Neuronal stem cell (in vitro differentiated cells): ENCODE results near the gene TRIP13.

Source experiments
- DNase-seq: peaks from one replicate; pipeline ENCODE4 v3.0.0-alpha.2; 2013; ENCODE audit warnings: low spot score
- H2AFZ ChIP-seq: one replicate; pipeline ENCODE4 v1.6.1; 2013; ENCODE audit warnings: mild to moderate bottlenecking, low read length, inconsistent platforms
- H2AK5ac ChIP-seq: 2 replicates; pipeline ENCODE4 v1.6.1; 2013; ENCODE audit warnings: low read depth, mild to moderate bottlenecking, inconsistent platforms, low read length, moderate library complexity, mixed read lengths
- H2BK120ac ChIP-seq: 2 replicates; pipeline ENCODE4 v1.6.1; 2013; ENCODE audit warnings: low read depth, mild to moderate bottlenecking, inconsistent platforms, low read length, moderate library complexity, mixed read lengths
- H2BK12ac ChIP-seq: one replicate; pipeline ENCODE4 v1.6.1; 2013; ENCODE audit warnings: low read length, inconsistent platforms
- H2BK15ac ChIP-seq: 2 replicates; pipeline ENCODE4 v1.6.1; 2013; ENCODE audit warnings: mild to moderate bottlenecking, low read length, inconsistent platforms, mixed read lengths
- H2BK5ac ChIP-seq: one replicate; pipeline ENCODE4 v1.6.1; 2013; ENCODE audit warnings: inconsistent platforms, mild to moderate bottlenecking, low read length, moderate library complexity
- H3K14ac ChIP-seq: one replicate; pipeline ENCODE4 v1.6.1; 2013; ENCODE audit warnings: low read length, inconsistent platforms
- H3K18ac ChIP-seq: 2 replicates; pipeline ENCODE4 v1.6.1; 2013; ENCODE audit warnings: low read length, inconsistent platforms
- H3K23ac ChIP-seq: 2 replicates; pipeline ENCODE4 v1.6.1; 2013; ENCODE audit warnings: low read depth, mild to moderate bottlenecking, mixed read lengths, low read length, inconsistent platforms; ENCODE audit not compliant: poor library complexity
- H3K27ac ChIP-seq: replicated peaks from 3 replicates; pipeline ENCODE4 v1.5.1; 2013; ENCODE audit warnings: low read length, inconsistent platforms
- H3K27me3 ChIP-seq, 3 experiments: 2 replicates each; pipeline ENCODE4 v1.6.1; 2013; ENCODE audit warnings: low read length in 3 of 3, mild to moderate bottlenecking in 2 of 3, inconsistent platforms in 1 of 3, low read depth in 1 of 3, mixed read lengths in 1 of 3, moderate library complexity in 1 of 3; ENCODE audit not compliant: control insufficient read depth in 3 of 3, insufficient read depth in 3 of 3
- H3K36me3 ChIP-seq, 2 donors: replicated peaks in 1 of 2; 2 replicates each; pipeline ENCODE4 v1.6.1; 2013; ENCODE audit warnings: low read length in 2 of 2; ENCODE audit not compliant: control insufficient read depth in 2 of 2, insufficient read depth in 2 of 2
- H3K4ac ChIP-seq: 2 replicates; pipeline ENCODE4 v1.6.1; 2013; ENCODE audit warnings: inconsistent platforms, mild to moderate bottlenecking, low read length, moderate library complexity
- H3K4me1 ChIP-seq, 2 donors: 1 replicate in 1 of 2; 2 replicates in 1 of 2; pipeline ENCODE4 v1.6.1; 2013; ENCODE audit warnings: low read length in 2 of 2, low read depth in 1 of 2; ENCODE audit not compliant: control insufficient read depth in 2 of 2, insufficient read depth in 1 of 2
- H3K4me2 ChIP-seq: one replicate; pipeline ENCODE4 v1.6.1; 2013; ENCODE audit warnings: mild to moderate bottlenecking, low read length, inconsistent platforms; ENCODE audit not compliant: insufficient read depth, poor library complexity, severe bottlenecking
- H3K4me3 ChIP-seq, 2 donors: 2 replicates each; pipeline ENCODE4 v1.5.1; 2013; ENCODE audit warnings: low read length in 2 of 2, mild to moderate bottlenecking in 2 of 2, inconsistent platforms in 1 of 2, moderate library complexity in 1 of 2
- H3K79me1 ChIP-seq: one replicate; pipeline ENCODE4 v1.6.1; 2013; ENCODE audit warnings: low read depth, mild to moderate bottlenecking, inconsistent platforms, low read length, moderate library complexity
- H3K9ac ChIP-seq: one replicate; pipeline ENCODE4 v1.6.1; 2013; ENCODE audit warnings: mild to moderate bottlenecking, low read depth, low read length, inconsistent platforms; ENCODE audit not compliant: poor library complexity
- H3K9me3 ChIP-seq, 2 donors: replicated peaks in 1 of 2; 2 replicates each; pipeline versions ENCODE3 to v1.6.1; 2013; ENCODE audit warnings: low read length in 2 of 2, mild to moderate bottlenecking in 2 of 2, inconsistent platforms in 1 of 2, low read depth in 1 of 2, mixed read lengths in 1 of 2, moderate library complexity in 1 of 2; ENCODE audit not compliant: control insufficient read depth in 2 of 2, insufficient read depth in 1 of 2
- H4K8ac ChIP-seq: one replicate; pipeline ENCODE4 v1.6.1; 2013; ENCODE audit warnings: low read depth, mild to moderate bottlenecking, inconsistent platforms, low read length, moderate library complexity
- H4K91ac ChIP-seq: one replicate; pipeline ENCODE4 v1.6.1; 2013; ENCODE audit warnings: low read length, low read depth, mild to moderate bottlenecking, inconsistent platforms; ENCODE audit not compliant: poor library complexity
- WGBS, 2 donors: extraction: QIAGEN DNeasy Blood & Tissue Kit; methylation state at CpG; one replicate each; pipeline ENCODE4 v1.1.7; 2013; ENCODE audit warnings: missing lambda C conversion rate in 2 of 2, mixed read lengths in 1 of 2; ENCODE audit not compliant: insufficient read length in 2 of 2, insufficient replicate concordance in 1 of 2; ENCODE audit errors: extremely low coverage in 2 of 2; 5-methylcytosine and 5-hydroxymethylcytosine counted together

Gene TRIP13

DNA sequence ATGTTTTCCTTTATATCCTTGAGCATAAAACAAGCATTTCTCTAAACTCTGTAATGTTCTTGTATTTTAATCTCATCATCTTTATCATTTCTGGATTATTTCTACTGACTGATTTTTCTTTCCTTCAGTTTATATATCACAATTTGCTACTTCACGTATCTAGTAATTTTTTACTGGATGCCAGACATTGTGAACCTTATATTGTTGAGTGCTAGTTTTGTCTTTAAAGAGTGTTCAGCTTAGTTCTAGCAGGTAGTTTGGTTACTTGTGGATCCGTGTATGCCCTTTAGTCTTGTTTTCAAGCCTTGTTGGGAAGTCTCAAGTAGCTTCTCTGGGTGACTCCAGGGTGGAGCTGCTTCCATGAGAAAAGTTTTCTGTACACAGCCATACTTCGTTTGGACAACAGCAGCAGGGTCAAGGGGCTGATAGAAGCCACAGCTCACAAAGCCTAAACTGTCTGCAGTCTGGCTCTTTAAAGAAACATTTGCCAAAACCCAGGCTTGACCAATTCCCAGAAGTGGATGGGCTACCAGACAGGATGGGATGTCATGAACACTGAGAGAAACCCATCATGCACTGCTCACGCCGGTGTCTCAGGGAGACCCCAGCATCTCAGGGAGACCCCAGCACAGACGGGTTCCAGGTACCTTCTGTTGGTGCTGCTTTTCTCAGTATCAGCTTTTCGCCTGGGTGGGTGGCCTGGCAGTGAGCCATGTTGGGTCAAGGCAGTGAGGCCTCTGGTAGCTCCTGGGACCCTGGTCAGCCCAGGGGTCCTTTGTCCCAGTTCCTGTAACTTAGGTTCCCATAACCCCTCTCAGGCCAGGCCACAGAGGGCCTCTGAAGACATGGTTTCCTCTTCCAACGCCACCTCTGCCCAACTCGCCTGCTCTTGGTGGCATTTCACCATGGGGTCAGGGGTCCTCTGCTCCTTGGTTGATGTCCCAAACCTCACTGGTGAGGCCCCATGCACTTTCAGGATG lies 29.1 kb downstream of the TRIP13 start:
- no peak overlapping the region for H2BK15ac ChIP-seq
- no peaks in the 10 kb centered on the region for H3K4me1 ChIP-seq
- no peak overlapping the region for H3K27ac ChIP-seq
- no peak overlapping the region for H3K4ac ChIP-seq
- H4K91ac ChIP-seq = no peak overlapping the region
- no peak overlapping the region for H3K14ac ChIP-seq
- no peak overlapping the region for H4K8ac ChIP-seq
- peaks cover 0 to 8% (median 0%) of the 10 kb centered on the region in 3 experiments for H3K27me3 ChIP-seq
- no peak overlapping the region for H2BK5ac ChIP-seq
- H3K36me3 ChIP-seq = peaks cover 11 to 28% of the 10 kb centered on the region in 2 donors
- H2AFZ ChIP-seq = no peak overlapping the region
- no peak overlapping the region for H3K4me2 ChIP-seq
- peaks cover 0 to 4% of the 10 kb centered on the region in 2 donors for H3K9me3 ChIP-seq
- no peak overlapping the region for H3K23ac ChIP-seq
- no CpG with 5 or more reads among the region's 9 CpGs for WGBS, 2 donors
- DNase-seq = no peak
- H2BK12ac ChIP-seq = no peak overlapping the region
- H3K18ac ChIP-seq = no peak overlapping the region
- H2AK5ac ChIP-seq = no peak overlapping the region
- H3K79me1 ChIP-seq = no peaks in the 10 kb centered on the region
- H2BK120ac ChIP-seq = no peak overlapping the region
- peak overlapping the region; percentile 50 for H3K9ac ChIP-seq
- H3K4me3 ChIP-seq = no peak overlapping the region

DNA sequence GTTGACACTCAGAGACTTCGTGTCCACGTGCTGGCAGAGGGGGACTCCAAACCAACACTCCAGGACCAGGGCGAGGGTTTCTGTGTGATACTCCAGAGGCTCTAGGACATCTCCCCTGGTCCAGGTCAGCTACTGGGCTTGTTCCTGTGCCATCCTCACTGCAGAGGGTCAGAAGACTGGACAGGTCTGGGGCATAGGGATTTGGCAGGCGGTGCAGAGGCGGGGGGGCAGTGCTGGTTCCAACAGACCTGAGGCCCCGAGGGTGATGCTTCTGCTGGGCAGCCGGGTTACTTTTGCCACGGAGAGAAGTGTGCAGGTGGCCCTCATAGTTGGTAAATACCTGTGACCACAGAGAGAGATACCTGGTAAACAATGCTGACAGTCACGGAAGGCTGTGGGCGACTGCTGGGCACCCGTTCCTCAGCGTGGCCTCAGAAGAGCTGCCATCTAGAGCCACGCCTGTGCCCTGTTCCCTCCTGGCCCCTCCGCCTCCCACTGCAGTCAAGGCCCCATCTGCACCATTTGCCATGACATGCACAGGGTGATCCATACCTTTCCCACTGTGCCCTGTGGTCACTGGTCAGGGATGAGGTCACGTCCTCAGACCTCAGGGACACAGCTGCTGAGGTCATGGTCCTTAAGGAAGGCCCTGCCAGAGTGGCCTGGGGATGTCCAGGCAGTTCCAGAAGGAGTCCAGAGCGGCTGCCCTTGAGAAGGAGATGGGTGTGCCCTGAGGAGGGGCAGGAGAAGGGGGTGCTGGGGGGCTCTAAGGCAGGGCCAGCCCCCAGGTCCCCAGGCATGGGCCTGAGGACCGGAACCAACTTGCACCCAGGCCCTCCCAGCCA lies 30.0 kb downstream of the TRIP13 start:
- no peak for DNase-seq
- no peak overlapping the region for H3K18ac ChIP-seq
- H2AFZ ChIP-seq = no peak overlapping the region
- H3K4me1 ChIP-seq = no peaks in the 10 kb centered on the region
- peak overlapping the region; percentile 57 for H2AK5ac ChIP-seq
- peak overlapping the region; percentile 32 for H2BK15ac ChIP-seq
- peaks cover 5 to 19% of the 10 kb centered on the region in 2 donors for H3K36me3 ChIP-seq
- peak overlapping the region; percentile 8 for H3K23ac ChIP-seq
- no peak overlapping the region for H4K91ac ChIP-seq
- WGBS, 2 donors = no CpG with 5 or more reads among the region's 17 CpGs
- no peak overlapping the region for H2BK5ac ChIP-seq
- peaks cover 0 to 4% of the 10 kb centered on the region in 2 donors for H3K9me3 ChIP-seq
- H2BK120ac ChIP-seq = no peak overlapping the region
- H4K8ac ChIP-seq = no peak overlapping the region
- no peak overlapping the region for H3K4me2 ChIP-seq
- peak overlapping the region; percentile 50 for H3K9ac ChIP-seq
- H3K14ac ChIP-seq = no peak overlapping the region
- H3K79me1 ChIP-seq = no peaks in the 10 kb centered on the region
- H3K27ac ChIP-seq = no peak overlapping the region
- no peak overlapping the region for H3K4ac ChIP-seq
- peaks cover 0 to 9% (median 0%) of the 10 kb centered on the region in 3 experiments for H3K27me3 ChIP-seq
- H3K4me3 ChIP-seq = no peak overlapping the region
- H2BK12ac ChIP-seq = peak overlapping the region; percentile 75

DNA sequence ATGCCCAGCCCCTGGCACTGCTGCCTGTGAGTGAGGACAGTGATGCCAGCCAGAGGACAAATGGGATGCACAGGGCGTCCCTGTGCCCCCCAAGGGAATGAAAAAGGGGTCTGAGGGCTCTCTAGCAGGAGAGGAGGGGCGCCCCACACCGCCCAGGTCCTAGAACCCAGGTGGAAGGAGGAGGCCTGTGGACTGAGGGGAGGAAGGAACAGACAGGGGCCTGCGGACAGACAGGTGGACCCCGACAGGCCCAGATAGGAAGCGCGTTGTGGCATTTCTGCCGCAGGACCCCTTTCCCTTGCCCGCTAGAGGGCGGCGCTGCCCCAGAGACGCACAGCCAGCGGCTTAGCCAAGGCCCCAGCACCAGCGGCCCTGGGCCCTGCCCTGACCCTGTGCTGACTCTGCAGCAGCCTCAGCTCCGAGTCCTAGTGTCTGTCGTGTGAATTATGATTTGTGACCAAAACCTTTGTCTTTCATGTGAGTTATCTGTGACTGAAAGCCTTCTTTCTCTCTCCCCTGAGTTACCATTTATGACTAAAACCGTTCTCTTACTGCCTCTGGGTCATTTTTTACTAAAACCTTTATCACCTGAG lies 30.7 kb downstream of the TRIP13 start:
- peak; percentile 76 for DNase-seq
- Histone ChIP-seq H2BK120ac (no peak overlapping the region), H3K4ac (no peak overlapping the region), H3K79me1 (no peaks in the 10 kb centered on the region), H3K9me3 (peaks cover 0 to 4% of the 10 kb centered on the region in 2 donors), H2AK5ac (peak overlapping the region; percentile 57), H3K4me1 (no peaks in the 10 kb centered on the region), H3K14ac (no peak overlapping the region), H3K27me3 (peaks cover 0 to 9% (median 0%) of the 10 kb centered on the region in 3 experiments), H3K18ac (peak overlapping the region; percentile 29), H3K23ac (peak overlapping the region; percentile 33), H4K91ac (no peak overlapping the region), H3K36me3 (peaks cover 2 to 12% of the 10 kb centered on the region in 2 donors), H3K4me3 (no peak overlapping the region), H2BK5ac (no peak overlapping the region), H2BK12ac (no peak overlapping the region), H2AFZ (peak overlapping the region; percentile 61), H2BK15ac (peak overlapping the region; percentile 32), H4K8ac (no peak overlapping the region), H3K27ac (no peak overlapping the region), H3K9ac (no peak overlapping the region), H3K4me2 (no peak overlapping the region)
- no CpG with 5 or more reads among the region's 17 CpGs for WGBS, 2 donors
